ENCODE measurements around the gene NUP107.

Gene NUP107

DNA sequence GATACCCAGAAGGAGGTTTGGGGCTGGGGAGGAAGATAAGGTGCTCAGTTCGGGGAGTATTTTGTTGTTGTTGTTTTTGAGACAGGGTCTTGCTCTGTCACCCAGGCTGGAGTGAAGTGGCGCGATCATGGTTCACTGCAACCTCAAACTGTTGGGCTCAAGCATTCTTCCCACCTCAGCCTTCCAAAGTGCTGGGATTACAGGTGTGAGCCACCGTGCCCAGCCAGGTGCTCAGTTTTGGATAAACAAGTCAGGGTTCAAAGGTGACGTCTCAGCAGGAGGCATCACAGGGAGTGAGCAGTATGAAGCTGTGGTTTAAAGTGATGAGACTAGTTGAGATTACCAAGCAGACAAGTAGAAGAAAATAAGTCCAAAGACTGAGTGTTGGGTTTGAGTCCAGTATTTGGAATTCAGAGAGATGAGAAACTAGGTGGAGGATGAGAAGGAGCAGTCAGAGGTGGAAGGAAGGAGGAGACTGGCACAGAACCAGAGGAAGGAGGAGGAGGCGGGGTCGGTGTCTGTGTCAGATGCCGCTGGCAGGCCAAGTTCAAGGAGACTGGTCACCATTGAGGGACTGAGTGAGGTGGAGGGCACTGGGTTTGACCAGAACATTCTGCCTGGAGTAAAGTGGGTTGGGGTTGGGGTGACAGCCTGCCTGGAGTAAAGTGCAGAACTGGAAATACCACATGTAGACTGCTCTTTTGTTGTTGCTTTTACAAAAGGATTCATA, 75.3 kb downstream of the NUP107 start:
- H3K27me3 ChIP-seq (ENCODE audit: control insufficient read depth, insufficient read depth, low read length): no peaks in the 10 kb centered on the region
- H3K4me1 ChIP-seq (ENCODE audit: control insufficient read depth, low read depth, low read length): no peaks in the 10 kb centered on the region
- H3K4me3 ChIP-seq (ENCODE audit: low read length): no peak overlapping the region
- H3K36me3 ChIP-seq (ENCODE audit: control insufficient read depth, low read depth, low read length): peaks cover 12% of the 10 kb centered on the region
- no peak overlapping the region for H3K9ac ChIP-seq (ENCODE audit: low read length)
- no peak overlapping the region for H3K27ac ChIP-seq (ENCODE audit: low read length)
- H3K9me3 ChIP-seq (ENCODE audit: control insufficient read depth, low read depth, low read length): no peaks in the 10 kb centered on the region

DNA sequence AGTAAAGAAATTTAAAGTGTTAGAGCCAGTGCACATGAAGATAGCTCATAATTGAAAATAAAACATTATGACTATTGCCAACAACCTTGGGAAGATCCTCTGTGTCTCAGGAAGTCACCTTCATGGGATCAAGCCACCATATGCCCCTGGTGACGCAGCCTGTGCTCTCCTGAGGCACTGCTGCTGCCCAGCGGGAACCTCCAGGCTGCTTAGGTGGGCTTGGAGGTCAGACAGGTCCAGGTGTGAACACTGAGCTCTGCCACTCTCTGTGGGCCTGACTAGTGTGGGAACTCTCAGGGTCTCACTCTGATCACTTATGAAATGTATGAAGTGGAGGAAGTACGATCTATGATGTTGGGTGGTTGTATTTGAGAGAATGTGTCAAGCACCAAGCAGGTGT, 75.9 kb downstream of the NUP107 start:
- no peak overlapping the region for H3K9ac ChIP-seq (ENCODE audit: low read length)
- H3K27me3 ChIP-seq (ENCODE audit: control insufficient read depth, insufficient read depth, low read length): no peaks in the 10 kb centered on the region
- peaks cover 12% of the 10 kb centered on the region for H3K36me3 ChIP-seq (ENCODE audit: control insufficient read depth, low read depth, low read length)
- H3K4me3 ChIP-seq (ENCODE audit: low read length): no peak overlapping the region
- no peaks in the 10 kb centered on the region for H3K9me3 ChIP-seq (ENCODE audit: control insufficient read depth, low read depth, low read length)
- H3K4me1 ChIP-seq (ENCODE audit: control insufficient read depth, low read depth, low read length): no peaks in the 10 kb centered on the region
- no peak overlapping the region for H3K27ac ChIP-seq (ENCODE audit: low read length)

DNA sequence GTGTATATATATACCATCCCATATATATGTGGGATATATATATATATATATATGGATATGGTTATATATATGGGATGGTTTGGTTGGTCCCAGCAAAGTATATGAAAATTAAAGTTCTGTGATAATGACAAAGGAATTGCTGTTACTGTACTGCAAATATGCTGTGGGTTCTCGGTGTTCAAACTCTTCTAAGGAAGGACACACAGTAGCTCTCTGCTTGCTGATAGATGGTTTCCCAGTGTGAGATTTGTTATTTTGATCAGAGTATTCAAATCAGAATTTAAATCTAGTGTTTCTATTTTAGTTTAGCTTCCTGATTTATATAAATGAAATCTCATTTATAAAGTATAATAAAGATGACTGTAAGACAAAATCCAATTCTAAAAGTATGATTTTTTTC, 78.9 kb downstream of the NUP107 start:
- no peak overlapping the region for H3K9ac ChIP-seq (ENCODE audit: low read length)
- H3K4me3 ChIP-seq (ENCODE audit: low read length): no peak overlapping the region
- no peaks in the 10 kb centered on the region for H3K27me3 ChIP-seq (ENCODE audit: control insufficient read depth, insufficient read depth, low read length)
- no peak overlapping the region for H3K27ac ChIP-seq (ENCODE audit: low read length)
- H3K4me1 ChIP-seq (ENCODE audit: control insufficient read depth, low read depth, low read length): no peaks in the 10 kb centered on the region
- peaks cover 4% of the 10 kb centered on the region for H3K36me3 ChIP-seq (ENCODE audit: control insufficient read depth, low read depth, low read length)
- no peaks in the 10 kb centered on the region for H3K9me3 ChIP-seq (ENCODE audit: control insufficient read depth, low read depth, low read length)

DNA sequence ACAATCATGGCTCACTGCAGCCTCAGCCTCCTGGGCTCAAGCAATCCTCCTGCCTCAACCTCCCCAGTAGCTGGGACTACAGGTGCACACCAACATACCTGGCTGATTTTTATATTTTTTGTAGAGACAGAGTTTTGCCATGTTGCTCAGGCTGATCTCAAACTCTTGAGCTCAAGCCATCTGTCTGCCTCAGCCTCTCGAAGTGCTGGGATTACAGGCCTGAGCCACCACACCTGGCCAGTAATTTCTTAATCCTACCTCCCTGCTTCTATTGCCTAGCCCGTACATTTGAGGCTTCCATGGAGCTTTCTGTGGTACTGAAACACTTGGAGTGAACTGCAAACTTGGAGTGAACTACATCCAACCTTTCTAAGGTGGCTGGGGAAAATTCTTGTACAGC, 79.9 kb downstream of the NUP107 start:
- H3K4me3 ChIP-seq (ENCODE audit: low read length): no peak overlapping the region
- H3K27me3 ChIP-seq (ENCODE audit: control insufficient read depth, insufficient read depth, low read length): no peaks in the 10 kb centered on the region
- no peak overlapping the region for H3K9ac ChIP-seq (ENCODE audit: low read length)
- H3K9me3 ChIP-seq (ENCODE audit: control insufficient read depth, low read depth, low read length): no peaks in the 10 kb centered on the region
- no peak overlapping the region for H3K27ac ChIP-seq (ENCODE audit: low read length)
- H3K4me1 ChIP-seq (ENCODE audit: control insufficient read depth, low read depth, low read length): no peaks in the 10 kb centered on the region
- peaks cover 4% of the 10 kb centered on the region for H3K36me3 ChIP-seq (ENCODE audit: control insufficient read depth, low read depth, low read length)

DNA sequence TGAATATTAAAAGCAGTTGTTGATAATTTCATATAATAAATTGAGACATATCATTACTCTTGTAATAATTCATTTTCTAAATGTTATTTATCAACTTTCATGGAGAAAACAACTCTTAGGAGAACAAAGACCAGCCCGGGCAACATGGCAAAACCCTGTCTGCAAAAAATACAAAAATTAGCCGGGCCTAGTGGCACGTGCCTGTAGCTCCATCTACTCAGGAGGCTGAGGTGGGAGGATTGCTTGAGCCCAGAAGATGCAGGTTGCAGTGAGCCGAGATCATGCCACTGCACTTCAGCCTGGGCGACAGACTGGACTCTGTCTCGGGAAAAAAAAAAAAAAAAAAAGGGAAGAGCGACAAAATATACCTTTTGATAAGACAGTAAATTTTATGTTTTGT, 80.4 kb downstream of the NUP107 start:
- no peaks in the 10 kb centered on the region for H3K9me3 ChIP-seq (ENCODE audit: control insufficient read depth, low read depth, low read length)
- H3K4me3 ChIP-seq (ENCODE audit: low read length): no peak overlapping the region
- peaks cover 4% of the 10 kb centered on the region for H3K36me3 ChIP-seq (ENCODE audit: control insufficient read depth, low read depth, low read length)
- H3K9ac ChIP-seq (ENCODE audit: low read length): no peak overlapping the region
- no peaks in the 10 kb centered on the region for H3K27me3 ChIP-seq (ENCODE audit: control insufficient read depth, insufficient read depth, low read length)
- no peak overlapping the region for H3K27ac ChIP-seq (ENCODE audit: low read length)
- no peaks in the 10 kb centered on the region for H3K4me1 ChIP-seq (ENCODE audit: control insufficient read depth, low read depth, low read length)

DNA sequence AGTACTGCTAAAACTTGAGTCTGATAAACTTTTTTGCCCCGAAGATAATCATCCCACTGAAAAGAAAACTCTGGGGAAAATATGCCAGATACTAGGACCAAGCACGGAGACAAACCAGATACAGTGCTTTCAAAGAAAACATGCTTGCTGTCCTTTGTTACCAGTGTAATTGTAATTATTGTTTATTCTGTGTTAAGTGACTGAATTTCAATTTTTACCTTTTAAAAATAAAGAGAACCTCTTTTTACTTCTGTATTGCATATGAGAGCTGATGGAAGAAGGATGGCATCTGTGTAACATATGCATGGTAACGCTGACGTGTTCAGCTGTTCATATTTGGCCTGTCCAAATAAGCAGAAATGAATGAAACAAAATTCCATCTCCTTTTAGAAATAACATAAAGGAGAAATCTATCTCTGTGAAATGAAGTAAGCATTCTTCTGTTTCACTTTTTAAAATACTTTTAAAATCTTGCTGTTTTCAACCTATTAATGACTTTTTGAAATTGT, 81.7 kb downstream of the NUP107 start:
- Histone ChIP-seq H3K27me3 (ENCODE audit: control insufficient read depth, insufficient read depth, low read length) (no peaks in the 10 kb centered on the region), H3K4me3 (ENCODE audit: low read length) (no peak overlapping the region), H3K9me3 (ENCODE audit: control insufficient read depth, low read depth, low read length) (no peaks in the 10 kb centered on the region), H3K9ac (ENCODE audit: low read length) (no peak overlapping the region), H3K27ac (ENCODE audit: low read length) (no peak overlapping the region), H3K36me3 (ENCODE audit: control insufficient read depth, low read depth, low read length) (peaks cover 4% of the 10 kb centered on the region), H3K4me1 (ENCODE audit: control insufficient read depth, low read depth, low read length) (no peaks in the 10 kb centered on the region)

DNA sequence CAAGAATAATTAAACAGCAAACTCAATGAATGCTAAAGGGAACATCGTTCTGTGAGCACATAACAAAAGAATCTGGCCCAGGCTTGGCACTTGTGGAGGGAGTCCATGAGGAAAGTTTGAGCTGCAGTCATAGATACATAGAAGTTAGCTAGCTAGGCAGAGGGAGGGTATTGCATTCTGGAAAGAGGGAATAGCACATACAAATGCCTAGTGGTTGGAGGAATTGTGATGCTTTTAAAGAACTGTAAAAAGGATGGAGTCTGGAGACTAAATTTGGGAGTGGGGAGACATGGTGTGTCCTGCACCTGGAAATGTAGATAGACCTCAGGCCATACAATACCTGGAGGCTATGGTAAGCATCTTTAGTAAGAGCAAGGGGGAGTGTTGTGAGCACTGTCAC, 83.2 kb downstream of the NUP107 start:
- H3K4me1 ChIP-seq (ENCODE audit: control insufficient read depth, low read depth, low read length): no peaks in the 10 kb centered on the region
- no peak overlapping the region for H3K9ac ChIP-seq (ENCODE audit: low read length)
- H3K9me3 ChIP-seq (ENCODE audit: control insufficient read depth, low read depth, low read length): no peaks in the 10 kb centered on the region
- no peaks in the 10 kb centered on the region for H3K27me3 ChIP-seq (ENCODE audit: control insufficient read depth, insufficient read depth, low read length)
- H3K4me3 ChIP-seq (ENCODE audit: low read length): no peak overlapping the region
- H3K27ac ChIP-seq (ENCODE audit: low read length): no peak overlapping the region
- H3K36me3 ChIP-seq (ENCODE audit: control insufficient read depth, low read depth, low read length): peaks cover 4% of the 10 kb centered on the region

DNA sequence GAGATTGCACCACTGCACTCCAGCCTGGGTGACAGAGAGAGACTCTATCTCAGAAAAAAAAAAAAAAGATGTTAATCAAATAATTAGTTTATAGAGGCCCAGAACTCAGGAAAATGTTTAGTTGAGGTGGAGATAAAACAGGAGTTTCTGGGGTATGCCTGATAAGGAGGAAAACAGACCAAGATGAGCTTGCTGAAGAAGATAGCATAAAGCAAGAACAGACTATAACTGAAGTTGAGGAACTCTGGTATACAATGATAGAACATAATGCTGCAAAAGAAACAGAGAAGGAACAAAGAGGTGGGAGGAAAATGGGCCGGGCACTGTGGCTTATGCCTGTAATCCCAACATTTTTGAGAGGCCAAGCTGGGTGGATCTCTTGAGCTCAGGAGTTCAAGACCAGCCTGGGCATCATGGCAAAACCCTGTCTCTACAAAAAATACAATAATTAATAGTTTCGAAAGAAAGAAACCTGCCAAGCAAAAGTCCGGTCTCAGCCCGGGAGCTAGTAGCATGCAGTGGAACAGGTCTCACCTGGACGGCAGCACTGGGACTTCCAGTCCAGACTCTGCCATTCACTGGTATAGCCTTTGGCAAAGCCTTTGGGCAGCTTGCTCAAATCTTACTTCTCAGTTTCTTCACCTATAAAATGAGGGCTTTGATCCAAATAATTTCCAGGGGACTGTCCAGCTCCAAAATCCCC, 84.6 kb downstream of the NUP107 start:
- no peak overlapping the region for H3K4me3 ChIP-seq (ENCODE audit: low read length)
- H3K9me3 ChIP-seq (ENCODE audit: control insufficient read depth, low read depth, low read length): no peaks in the 10 kb centered on the region
- no peaks in the 10 kb centered on the region for H3K4me1 ChIP-seq (ENCODE audit: control insufficient read depth, low read depth, low read length)
- peaks cover 4% of the 10 kb centered on the region for H3K36me3 ChIP-seq (ENCODE audit: control insufficient read depth, low read depth, low read length)
- H3K27me3 ChIP-seq (ENCODE audit: control insufficient read depth, insufficient read depth, low read length): no peaks in the 10 kb centered on the region
- no peak overlapping the region for H3K9ac ChIP-seq (ENCODE audit: low read length)
- H3K27ac ChIP-seq (ENCODE audit: low read length): no peak overlapping the region

DNA sequence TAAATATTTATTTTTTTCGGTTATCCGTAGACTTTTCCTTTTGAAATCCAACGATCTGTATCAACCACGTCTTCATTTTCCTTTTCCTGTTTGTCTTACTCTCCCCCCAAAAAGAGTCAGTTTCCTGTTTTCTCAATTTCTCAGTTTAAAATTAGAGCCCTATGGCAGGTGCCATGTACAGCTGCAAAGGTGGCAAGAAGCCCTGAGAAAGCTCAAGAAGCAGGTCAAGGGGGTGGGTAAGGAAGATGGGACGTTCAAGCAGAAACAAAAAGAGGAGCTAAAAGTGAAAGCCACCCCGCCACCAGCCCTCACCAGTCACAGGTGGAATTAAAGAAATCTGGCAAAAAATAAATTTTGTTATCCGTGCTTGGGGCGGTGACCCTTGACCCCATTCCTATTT, 85.9 kb downstream of the NUP107 start:
- no peaks in the 10 kb centered on the region for H3K4me1 ChIP-seq (ENCODE audit: control insufficient read depth, low read depth, low read length)
- no peaks in the 10 kb centered on the region for H3K27me3 ChIP-seq (ENCODE audit: control insufficient read depth, insufficient read depth, low read length)
- no peak overlapping the region for H3K4me3 ChIP-seq (ENCODE audit: low read length)
- no peak overlapping the region for H3K9ac ChIP-seq (ENCODE audit: low read length)
- no peaks in the 10 kb centered on the region for H3K36me3 ChIP-seq (ENCODE audit: control insufficient read depth, low read depth, low read length)
- H3K27ac ChIP-seq (ENCODE audit: low read length): no peak overlapping the region
- H3K9me3 ChIP-seq (ENCODE audit: control insufficient read depth, low read depth, low read length): no peaks in the 10 kb centered on the region

DNA sequence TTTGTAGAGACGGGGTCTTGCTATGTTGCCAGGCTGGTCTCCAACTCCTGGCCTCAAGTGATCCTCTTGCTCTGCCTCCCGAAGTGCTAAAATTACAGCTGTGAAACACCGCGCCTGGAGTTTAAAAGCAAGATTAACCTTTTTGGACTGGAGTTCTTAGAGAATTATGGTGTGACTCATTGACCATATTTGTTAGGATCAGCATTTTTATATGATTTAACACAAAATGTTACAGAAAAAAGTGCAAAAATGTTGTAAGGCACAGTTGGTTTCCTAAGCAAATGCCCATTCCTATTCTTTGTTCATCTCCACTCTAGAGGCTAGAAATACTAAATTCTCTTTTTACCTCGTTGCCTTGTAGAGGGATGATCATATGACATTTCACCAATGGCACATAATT, 86.8 kb downstream of the NUP107 start:
- Histone ChIP-seq H3K4me1 (ENCODE audit: control insufficient read depth, low read depth, low read length) (no peaks in the 10 kb centered on the region), H3K4me3 (ENCODE audit: low read length) (no peak overlapping the region)

DNA sequence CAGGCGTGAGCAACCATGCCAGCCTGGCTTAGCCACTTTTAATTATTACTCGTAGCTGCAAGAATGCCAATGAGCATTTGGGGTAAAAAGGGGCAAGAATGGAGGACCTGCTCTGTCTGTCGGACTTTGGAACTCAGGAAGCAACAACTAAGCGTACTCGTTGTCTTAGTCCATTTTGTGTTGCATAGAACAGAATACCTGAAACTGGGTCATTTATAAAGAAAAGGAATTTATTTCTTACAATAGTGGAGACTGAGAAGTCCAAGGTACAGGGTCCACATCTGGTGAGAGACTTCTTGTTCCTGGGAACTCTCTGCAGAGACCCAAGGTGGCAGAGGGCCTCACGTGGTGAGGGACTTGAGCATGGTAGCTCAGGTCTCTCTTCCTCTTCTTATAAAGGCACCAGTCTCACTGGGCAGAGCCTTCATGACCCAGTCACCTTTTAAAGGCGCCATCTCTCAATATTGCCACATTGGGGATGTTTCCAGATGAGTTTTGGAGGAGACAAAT, 88.4 kb downstream of the NUP107 start:
- Histone ChIP-seq H3K36me3 (ENCODE audit: control insufficient read depth, low read depth, low read length) (no peaks in the 10 kb centered on the region), H3K27ac (ENCODE audit: low read length) (no peak overlapping the region), H3K9me3 (ENCODE audit: control insufficient read depth, low read depth, low read length) (no peaks in the 10 kb centered on the region), H3K9ac (ENCODE audit: low read length) (no peak overlapping the region), H3K4me3 (ENCODE audit: low read length) (no peak overlapping the region), H3K27me3 (ENCODE audit: control insufficient read depth, insufficient read depth, low read length) (no peaks in the 10 kb centered on the region), H3K4me1 (ENCODE audit: control insufficient read depth, low read depth, low read length) (no peaks in the 10 kb centered on the region)

More for the DNA sequence above, 86.8 kb downstream of the NUP107 start:
- Histone ChIP-seq H3K27me3 (ENCODE audit: control insufficient read depth, insufficient read depth, low read length) (no peaks in the 10 kb centered on the region), H3K9me3 (ENCODE audit: control insufficient read depth, low read depth, low read length) (no peaks in the 10 kb centered on the region), H3K27ac (ENCODE audit: low read length) (no peak overlapping the region), H3K9ac (ENCODE audit: low read length) (no peak overlapping the region), H3K36me3 (ENCODE audit: control insufficient read depth, low read depth, low read length) (no peaks in the 10 kb centered on the region)
